Transverse colon (tissue), 4 donors: ENCODE results near the gene CAD. TPM values are rescaled to one million over a fixed set of nuclear protein-coding genes. Genes with fewer than 3 reads are reported as not detected.

Experiments
- DNase-seq: peaks from one replicate; pipeline ENCODE4 v3.0.0-alpha.2; 2019
- H3K27ac ChIP-seq, 4 donors: fragments of 200-600 bp; sonication (generic); 2 replicates each; pipeline ENCODE4 v1.5.1; 2016 to 2018; ENCODE audit warnings: inconsistent platforms in 4 of 4
- H3K27me3 ChIP-seq: fragments of 200-600 bp; sonication (generic); 2 replicates; pipeline ENCODE4 v1.5.1; 2017; ENCODE audit warnings: inconsistent platforms
- H3K36me3 ChIP-seq, 4 donors: fragments of 200-600 bp; sonication (generic); 2 replicates each; pipeline ENCODE4 v1.5.1; 2017 to 2019; ENCODE audit warnings: inconsistent platforms in 4 of 4
- H3K4me1 ChIP-seq, 4 donors: fragments of 200-600 bp; sonication (generic); 2 replicates each; pipeline ENCODE4 v1.5.1; 2017 to 2020; ENCODE audit warnings: inconsistent platforms in 4 of 4
- H3K4me3 ChIP-seq, 4 donors: fragments of 200-600 bp; sonication (generic); 1 replicate in 1 of 4; 2 replicates in 3 of 4; pipeline versions ENCODE4 v1.5.1 to v1.6.1; 2017 to 2019; ENCODE audit warnings: inconsistent platforms in 4 of 4
- H3K9me3 ChIP-seq, 2 donors: fragments of 200-600 bp; sonication (generic); 2 replicates each; pipeline ENCODE4 v1.5.1; 2017 to 2019; ENCODE audit warnings: inconsistent platforms in 2 of 2
- EP300 ChIP-seq: sonication (generic); formaldehyde crosslinking; IDR thresholded peaks from one replicate; pipeline ENCODE4 v1.6.1; 2017; ENCODE audit warnings: antibody characterized with exemption, low read depth
- POLR2A ChIP-seq: fragments of 450-650 bp; IDR thresholded peaks from one replicate; pipeline ENCODE4 v1.6.1; 2016; ENCODE audit warnings: antibody characterized with exemption, mild to moderate bottlenecking, moderate library complexity
- POLR2AphosphoS5 ChIP-seq, 3 donors: sonication (generic); formaldehyde crosslinking; IDR thresholded peaks; one replicate each; pipeline ENCODE4 v1.6.1; 2016; ENCODE audit warnings: antibody characterized with exemption in 3 of 3
- WGBS, 2 donors: methylation state at CpG; one replicate each; pipeline ENCODE4 v1.1.5; 2018; ENCODE audit warnings: low coverage in 1 of 2; 5-methylcytosine and 5-hydroxymethylcytosine counted together
- in situ Hi-C, 4 donors: fragments of 200-750 bp; cut with MboI; loops; one replicate each; pipeline versions ENCODE4 v1.15.0 to v1.15.1; 2017; ENCODE audit warnings: low sequenced_read_pairs in 3 of 4, low pct_ligation_motif_present in 1 of 4, low pct_unique_long_range_greater_than_20kb in 1 of 4
- intact Hi-C: fragments of 100-400 bp; cut with DNase I; formaldehyde crosslinking; loops from one replicate; pipeline ENCODE4 v1.15.1; 2023; ENCODE audit warnings: low total_unique reads
- total RNA-seq, 4 donors: library from RNA; depleted of rRNA; stranded (reverse); fragments of >200 nt; gene quantifications; one replicate each; pipeline ENCODE4 v1.1.0, GENCODE V29; 2016
- TF ChIP-seq, protein P1 (sequence below), 5 experiments: fragments of 200-600 bp in 3 of 5; fragments of 450-650 bp in 2 of 5; sonication (generic) in 3 of 5; IDR thresholded peaks; 1 replicate in 2 of 5; 2 replicates in 3 of 5; pipeline ENCODE4 v1.5.1; 2016 to 2017; ENCODE audit warnings: antibody characterized with exemption in 5 of 5, inconsistent platforms in 3 of 5, mild to moderate bottlenecking in 2 of 5, moderate library complexity in 1 of 5

CAD gene
- total RNA-seq, 4 donors from 2014 or later = 11.9 to 25.9 (median 16.6) TPM

GRCh38 chr2:27205206-27205605 lies 12.0 kb upstream of the CAD start:
- WGBS, 2 donors = 61 to 80% methylated on average over 1 to 8 of the region's 8 CpGs
- TF ChIP-seq, protein P1, sequence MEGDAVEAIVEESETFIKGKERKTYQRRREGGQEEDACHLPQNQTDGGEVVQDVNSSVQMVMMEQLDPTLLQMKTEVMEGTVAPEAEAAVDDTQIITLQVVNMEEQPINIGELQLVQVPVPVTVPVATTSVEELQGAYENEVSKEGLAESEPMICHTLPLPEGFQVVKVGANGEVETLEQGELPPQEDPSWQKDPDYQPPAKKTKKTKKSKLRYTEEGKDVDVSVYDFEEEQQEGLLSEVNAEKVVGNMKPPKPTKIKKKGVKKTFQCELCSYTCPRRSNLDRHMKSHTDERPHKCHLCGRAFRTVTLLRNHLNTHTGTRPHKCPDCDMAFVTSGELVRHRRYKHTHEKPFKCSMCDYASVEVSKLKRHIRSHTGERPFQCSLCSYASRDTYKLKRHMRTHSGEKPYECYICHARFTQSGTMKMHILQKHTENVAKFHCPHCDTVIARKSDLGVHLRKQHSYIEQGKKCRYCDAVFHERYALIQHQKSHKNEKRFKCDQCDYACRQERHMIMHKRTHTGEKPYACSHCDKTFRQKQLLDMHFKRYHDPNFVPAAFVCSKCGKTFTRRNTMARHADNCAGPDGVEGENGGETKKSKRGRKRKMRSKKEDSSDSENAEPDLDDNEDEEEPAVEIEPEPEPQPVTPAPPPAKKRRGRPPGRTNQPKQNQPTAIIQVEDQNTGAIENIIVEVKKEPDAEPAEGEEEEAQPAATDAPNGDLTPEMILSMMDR (IDR thresholded peaks at IDR 0.05) = no peak
- TF ChIP-seq EP300 = no peak
- TF ChIP-seq POLR2AphosphoS5 (IDR thresholded peaks at IDR 0.05) = no peak
- no peak for TF ChIP-seq POLR2A
- Histone ChIP-seq H3K27me3 (no peaks in the 10 kb centered on the region), H3K27ac (no peak overlapping the region), H3K4me1 (peaks cover 0 to 11% (median 3%) of the 10 kb centered on the region in 4 donors), H3K36me3 (peaks cover 0 to 39% (median 7%) of the 10 kb centered on the region in 4 donors), H3K4me3 (no peak overlapping the region), H3K9me3 (no peaks in the 10 kb centered on the region)
- no peak for DNase-seq
- in situ Hi-C loops (loop anchor here in 1 of 4 donors (25.0 kb wide), 1 partner anchor 93 kb away; the partner anchor contains the start of genes ABHD1 and CGREF1), intact Hi-C loops (no loop called here)

- Histone ChIP-seq H3K27me3 (no peaks in the 10 kb centered on the region), H3K4me3 (no peak overlapping the region), H3K27ac (no peak overlapping the region), H3K36me3 (peaks cover 0 to 35% (median 7%) of the 10 kb centered on the region in 4 donors), H3K4me1 (peaks cover 4 to 19% (median 10%) of the 10 kb centered on the region in 4 donors), H3K9me3 (no peaks in the 10 kb centered on the region)
- 95 to 100% methylated on average over 4 to 6 of the region's 6 CpGs for WGBS, 2 donors
- intact Hi-C loops = no loop called here
- TF ChIP-seq EP300 = no peak
- no peak for TF ChIP-seq POLR2AphosphoS5 (IDR thresholded peaks at IDR 0.05)
- TF ChIP-seq, protein P1 (IDR thresholded peaks at IDR 0.05) = no peak
- no peak for TF ChIP-seq POLR2A
- no peak for DNase-seq
- in situ Hi-C loops = loop anchor here in 1 of 4 donors (25.0 kb wide), 1 partner anchor 94 kb away; the partner anchor contains the start of genes ABHD1 and CGREF1
Observed at GRCh38 chr2:27206346-27206745, 10.8 kb upstream of the CAD start.

GRCh38 chr2:27208486-27209050 lies 8.6 kb upstream of the CAD start:
- H3K27ac ChIP-seq = no peak overlapping the region
- H3K9me3 ChIP-seq = no peaks in the 10 kb centered on the region
- WGBS, 2 donors = 94% methylated on average over 4 of the region's 4 CpGs; no CpG with 5 or more reads in 1 of the 2 donors
- no peak overlapping the region for H3K4me3 ChIP-seq
- H3K27me3 ChIP-seq = no peaks in the 10 kb centered on the region
- intact Hi-C loops (no loop called here), in situ Hi-C loops (loop anchor here in 1 of 4 donors (25.0 kb wide), 1 partner anchor 96 kb away; the partner anchor contains the start of genes ABHD1 and CGREF1)
- H3K36me3 ChIP-seq = peaks cover 0 to 27% (median 7%) of the 10 kb centered on the region in 4 donors
- peaks cover 12 to 29% (median 17%) of the 10 kb centered on the region in 4 donors for H3K4me1 ChIP-seq
- DNase-seq = no peak
- TF ChIP-seq POLR2AphosphoS5 (IDR thresholded peaks at IDR 0.05) (no peak), EP300 (no peak), POLR2A (no peak)
- TF ChIP-seq, protein P1 (IDR thresholded peaks at IDR 0.05) = no peak

GRCh38 chr2:27209621-27210401 lies 7.4 kb upstream of the CAD start:
- intact Hi-C loops = loop anchor here (10.0 kb wide), 1 partner anchor 75 kb away; the partner anchor contains the start of genes PREB and PRR30
- Histone ChIP-seq H3K36me3 (peaks cover 0 to 16% (median 2%) of the 10 kb centered on the region in 4 donors), H3K4me3 (no peak overlapping the region), H3K27ac (peak overlapping the region; percentile 2 to 51 (median 14)), H3K9me3 (no peaks in the 10 kb centered on the region), H3K4me1 (peaks cover 12 to 32% (median 17%) of the 10 kb centered on the region in 4 donors), H3K27me3 (no peaks in the 10 kb centered on the region)
- TF ChIP-seq POLR2A (no peak), POLR2AphosphoS5 (IDR thresholded peaks at IDR 0.05) (no peak), EP300 (no peak)
- TF ChIP-seq, protein P1 (IDR thresholded peaks at IDR 0.05) = peak in 1 of 5 experiments; percentile 23
- peak; percentile 22 for DNase-seq
- in situ Hi-C loops = loop anchor here in 1 of 4 donors (25.0 kb wide), 1 partner anchor 98 kb away; the partner anchor contains the start of genes ABHD1 and CGREF1
- WGBS, 2 donors = 74 to 86% methylated on average over 5 to 6 of the region's 6 CpGs
